RWPE2 (cell line): Measurements from ENCODE around the gene ALDH4A1.

Experiments used
- ATAC-seq: fragments of 200-7000 bp; cut with Tn5 transposase; 3 replicates; pipeline ENCODE4 v1.9.1; 2021; ENCODE audit warnings: low read depth
- DNase-seq: peaks from one replicate; pipeline ENCODE4 v3.0.0-alpha.2; 2020; ENCODE audit warnings: low spot score
- H3K27ac ChIP-seq: fragments of 450-650 bp; 2 replicates; pipeline ENCODE4 v1.5.1; 2017; ENCODE audit warnings: mild to moderate bottlenecking; ENCODE audit not compliant: poor library complexity, severe bottlenecking
- H3K27me3 ChIP-seq: fragments of 250-450 bp; sonication (Bioruptor Pico); 2 replicates; pipeline ENCODE4 v1.5.1; 2021; ENCODE audit warnings: mild to moderate bottlenecking, moderate library complexity; ENCODE audit not compliant: insufficient read depth, poor library complexity, severe bottlenecking
- H3K36me3 ChIP-seq: fragments of 250-450 bp; sonication (Bioruptor Pico); 2 replicates; pipeline ENCODE4 v1.5.1; 2020; ENCODE audit warnings: low read depth, mild to moderate bottlenecking, moderate library complexity
- H3K4me1 ChIP-seq: fragments of 250-450 bp; sonication (Bioruptor Pico); 2 replicates; pipeline ENCODE4 v1.5.1; 2021; ENCODE audit warnings: mild to moderate bottlenecking, moderate library complexity; ENCODE audit not compliant: insufficient read depth, poor library complexity, severe bottlenecking
- H3K4me3 ChIP-seq: fragments of 250-450 bp; sonication (Bioruptor Pico); 2 replicates; pipeline ENCODE4 v1.5.1; 2021; ENCODE audit warnings: mild to moderate bottlenecking, moderate library complexity; ENCODE audit not compliant: severe bottlenecking
- H3K9me3 ChIP-seq: fragments of 250-450 bp; sonication (Bioruptor Pico); 2 replicates; pipeline ENCODE4 v1.5.1; 2021; ENCODE audit warnings: mild to moderate bottlenecking, moderate library complexity; ENCODE audit not compliant: severe bottlenecking
- CTCF ChIP-seq: fragments of 450-650 bp; IDR thresholded peaks from one replicate; pipeline ENCODE4 v1.5.1; 2017; ENCODE audit warnings: mild to moderate bottlenecking, moderate library complexity; ENCODE audit not compliant: poor library complexity, severe bottlenecking

The ALDH4A1 gene

DNA sequence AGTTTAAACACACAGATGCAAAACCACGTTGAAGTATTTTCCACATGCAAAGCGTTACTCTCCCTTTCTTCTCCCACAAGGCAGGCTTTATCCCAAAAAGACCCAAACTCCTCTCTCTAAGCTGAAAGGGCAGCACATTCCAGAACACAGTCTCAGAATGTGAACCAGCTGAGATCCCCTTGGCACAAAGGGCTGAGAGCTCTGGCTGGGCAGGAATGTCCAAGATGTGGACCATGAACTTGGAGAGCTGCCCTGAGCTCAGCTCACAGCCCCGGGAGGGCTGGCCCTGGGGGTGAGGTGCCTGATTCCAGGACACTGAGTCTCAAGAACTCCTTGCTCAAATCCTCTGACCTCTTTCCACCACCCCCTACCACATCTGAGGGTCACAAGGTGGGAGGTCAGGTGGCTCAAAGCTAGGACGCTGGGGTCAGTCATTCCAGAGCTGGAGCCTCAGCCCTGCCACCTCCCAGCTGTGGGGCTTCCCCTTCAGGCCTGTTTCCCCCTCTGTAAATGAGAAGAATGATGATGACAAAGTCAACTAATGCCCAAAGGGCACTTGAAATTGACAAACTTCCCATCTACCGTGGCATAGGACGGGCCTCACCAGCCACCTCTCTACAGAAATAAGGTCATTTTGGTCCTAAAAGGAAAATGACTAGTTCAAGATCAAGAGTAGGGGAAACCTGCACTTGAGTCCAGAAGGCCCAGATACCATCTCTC lies 11.5 kb downstream of the ALDH4A1 start:
- H3K9me3 ChIP-seq, result no peaks in the 10 kb centered on the region
- no peak overlapping the region for H3K27ac ChIP-seq
- no peaks in the 10 kb centered on the region for H3K36me3 ChIP-seq
- no peak for TF ChIP-seq CTCF
- H3K4me1 ChIP-seq, result peaks cover 10% of the 10 kb centered on the region
- no peaks in the 10 kb centered on the region for H3K27me3 ChIP-seq
- no peak overlapping the region for H3K4me3 ChIP-seq
- ATAC-seq (no peak), DNase-seq (no peak)

- Histone ChIP-seq H3K27ac (peak overlapping the region; percentile 59), H3K36me3 (peaks cover 5% of the 10 kb centered on the region), H3K27me3 (no peaks in the 10 kb centered on the region), H3K4me3 (no peak overlapping the region), H3K4me1 (peaks cover 11% of the 10 kb centered on the region), H3K9me3 (no peaks in the 10 kb centered on the region)
- DNase-seq (no peak), ATAC-seq (peak; percentile 90)
- no peak for TF ChIP-seq CTCF
Measured at GRCh38 chr1:18886003-18886335, 16.4 kb downstream of the ALDH4A1 start.

DNA sequence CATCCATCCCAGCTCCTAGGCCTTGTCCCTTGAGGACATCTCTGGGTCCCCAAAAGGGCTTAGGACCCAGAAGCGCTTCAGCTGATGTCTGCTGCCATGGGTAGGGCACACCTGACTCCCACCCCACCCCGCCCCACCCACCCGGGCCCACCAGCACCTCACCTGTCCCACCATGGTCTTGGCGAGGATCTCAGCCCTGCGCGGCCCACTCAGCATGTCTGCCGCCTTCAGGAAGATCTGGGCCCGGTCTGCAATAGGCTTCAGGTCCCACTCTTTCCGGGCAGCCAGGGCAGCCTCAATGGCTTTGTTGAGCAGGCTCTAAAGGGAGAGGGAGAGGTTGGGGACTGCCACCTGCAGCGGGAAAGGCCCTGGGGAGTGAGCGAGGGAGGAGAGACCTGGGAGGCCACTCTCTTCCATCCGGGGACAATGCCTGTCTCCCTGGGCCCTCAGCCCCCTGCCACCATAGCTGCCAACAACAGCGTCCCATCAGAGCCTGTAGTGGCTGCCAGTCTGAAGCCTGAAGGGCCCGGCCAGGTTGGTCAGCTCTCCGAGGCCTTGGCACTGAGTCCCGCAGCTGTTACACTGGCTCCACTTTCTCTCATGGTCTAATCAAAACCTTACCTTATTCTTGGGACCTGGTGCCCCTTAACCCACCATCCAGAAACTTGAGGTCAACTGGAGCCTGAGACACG lies 16.9 kb downstream of the ALDH4A1 start:
- H3K27me3 ChIP-seq, result no peaks in the 10 kb centered on the region
- H3K4me3 ChIP-seq, result no peak overlapping the region
- no peak for TF ChIP-seq CTCF
- DNase-seq (no peak), ATAC-seq (no peak)
- peak overlapping the region; percentile 59 for H3K27ac ChIP-seq
- peaks cover 5% of the 10 kb centered on the region for H3K36me3 ChIP-seq
- no peaks in the 10 kb centered on the region for H3K9me3 ChIP-seq
- peaks cover 11% of the 10 kb centered on the region for H3K4me1 ChIP-seq

- H3K27me3 ChIP-seq, result no peaks in the 10 kb centered on the region
- H3K27ac ChIP-seq, result no peak overlapping the region
- H3K9me3 ChIP-seq, result no peaks in the 10 kb centered on the region
- peaks cover 5% of the 10 kb centered on the region for H3K36me3 ChIP-seq
- H3K4me3 ChIP-seq, result no peak overlapping the region
- ATAC-seq (no peak), DNase-seq (no peak)
- H3K4me1 ChIP-seq, result peaks cover 11% of the 10 kb centered on the region
- TF ChIP-seq CTCF, result no peak
Measured at GRCh38 chr1:18884727-18885126, 17.6 kb downstream of the ALDH4A1 start.

DNA sequence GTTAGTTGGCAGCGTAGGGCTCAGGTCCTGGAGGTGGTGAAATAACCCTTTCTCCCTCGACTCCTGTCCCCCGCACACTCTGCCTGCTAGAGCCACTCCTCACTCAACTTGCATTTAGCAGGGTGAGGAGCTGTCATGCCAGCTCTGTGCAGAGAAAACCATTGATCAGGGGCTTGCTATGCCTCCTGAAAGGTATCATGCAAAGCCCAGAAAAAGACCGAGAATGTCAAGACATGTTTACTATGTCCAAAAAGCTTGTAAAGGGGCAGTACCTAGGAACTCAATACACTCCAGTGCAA lies 18.0 kb downstream of the ALDH4A1 start:
- ATAC-seq (peak; percentile 4; the same call in 1 of the 3 replicates), DNase-seq (no peak)
- peak; percentile 68 for TF ChIP-seq CTCF
- Histone ChIP-seq H3K27me3 (no peaks in the 10 kb centered on the region), H3K9me3 (no peaks in the 10 kb centered on the region), H3K4me1 (peaks cover 11% of the 10 kb centered on the region), H3K27ac (no peak overlapping the region), H3K36me3 (peaks cover 5% of the 10 kb centered on the region), H3K4me3 (no peak overlapping the region)
